MG63 (cell line): Measurements from ENCODE around the gene NUDT1. TPM values are rescaled to one million over a fixed set of nuclear protein-coding genes. Genes with fewer than 3 reads are reported as not detected.

ENCODE experiments used
- DNase-seq: peaks from one replicate; pipeline ENCODE4 v3.0.0-alpha.2; 2020
- H3K27me3 ChIP-seq: fragments of 250-450 bp; sonication (Bioruptor Pico); 2 replicates; pipeline ENCODE4 v1.5.1; 2020; ENCODE audit warnings: mild to moderate bottlenecking, moderate library complexity
- H3K36me3 ChIP-seq: fragments of 250-450 bp; sonication (Bioruptor Pico); 2 replicates; pipeline ENCODE4 v1.5.1; 2020; ENCODE audit warnings: mild to moderate bottlenecking, moderate library complexity
- H3K4me3 ChIP-seq: fragments of 250-450 bp; sonication (Bioruptor Pico); 2 replicates; pipeline ENCODE4 v1.5.1; 2020; ENCODE audit warnings: mild to moderate bottlenecking, moderate library complexity
- H3K9me3 ChIP-seq: fragments of 250-450 bp; sonication (Bioruptor Pico); 2 replicates; pipeline ENCODE4 v1.5.1; 2020; ENCODE audit warnings: mild to moderate bottlenecking, moderate library complexity
- total RNA-seq: library from RNA; depleted of rRNA; stranded (reverse); fragments of >200 nt; shearing (Covaris generic); gene quantifications from 2 replicates; pipeline ENCODE4 v1.2.3, GENCODE V29; 2014; ENCODE audit warnings: low replicate concordance

NUDT1 gene
- total RNA-seq, 1 experiment from 2014 or later: 46.6 TPM

DNA sequence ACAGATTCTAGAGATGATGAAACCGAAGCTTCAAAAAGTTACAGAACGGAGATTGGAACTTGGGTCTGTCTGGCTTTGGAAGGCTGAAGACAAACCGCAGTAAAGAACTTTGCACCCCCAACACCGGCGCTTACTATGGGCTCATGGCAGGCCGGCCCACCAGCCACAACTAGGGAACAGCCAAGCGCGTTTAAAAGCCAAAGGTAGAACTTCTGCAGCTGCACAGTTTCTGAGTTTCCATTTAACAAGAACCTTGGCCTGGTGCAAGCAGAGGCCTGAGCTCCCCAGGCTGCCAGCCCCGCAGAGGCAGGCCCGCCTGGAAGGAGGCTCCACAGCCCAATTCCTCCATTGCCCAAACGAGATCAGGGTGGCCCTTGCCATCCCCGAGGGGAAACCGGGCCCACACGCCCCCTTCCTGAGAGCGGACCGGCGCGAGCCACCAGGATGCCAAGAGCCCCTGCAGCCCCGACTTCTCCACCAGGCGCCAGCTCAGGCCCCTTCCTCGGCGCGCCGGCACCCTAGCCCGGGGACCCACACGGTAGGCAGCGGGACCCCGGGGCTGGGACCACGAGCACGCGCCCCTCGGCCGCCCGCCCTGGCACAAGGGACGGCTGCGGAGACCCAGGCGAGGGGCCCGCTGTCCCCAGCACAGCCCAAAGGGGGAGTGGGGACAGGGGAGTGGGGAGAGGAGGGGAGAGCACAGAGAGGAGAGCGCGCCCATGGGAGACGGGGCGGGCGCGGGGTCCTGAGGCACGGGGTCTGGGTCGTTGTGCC, 9.8 kb upstream of the NUDT1 start:
- DNase-seq: no peak
- Histone ChIP-seq H3K36me3 (peaks cover 40% of the 10 kb centered on the region), H3K27me3 (no peaks in the 10 kb centered on the region), H3K9me3 (no peaks in the 10 kb centered on the region), H3K4me3 (peak overlapping the region; percentile 90)

DNA sequence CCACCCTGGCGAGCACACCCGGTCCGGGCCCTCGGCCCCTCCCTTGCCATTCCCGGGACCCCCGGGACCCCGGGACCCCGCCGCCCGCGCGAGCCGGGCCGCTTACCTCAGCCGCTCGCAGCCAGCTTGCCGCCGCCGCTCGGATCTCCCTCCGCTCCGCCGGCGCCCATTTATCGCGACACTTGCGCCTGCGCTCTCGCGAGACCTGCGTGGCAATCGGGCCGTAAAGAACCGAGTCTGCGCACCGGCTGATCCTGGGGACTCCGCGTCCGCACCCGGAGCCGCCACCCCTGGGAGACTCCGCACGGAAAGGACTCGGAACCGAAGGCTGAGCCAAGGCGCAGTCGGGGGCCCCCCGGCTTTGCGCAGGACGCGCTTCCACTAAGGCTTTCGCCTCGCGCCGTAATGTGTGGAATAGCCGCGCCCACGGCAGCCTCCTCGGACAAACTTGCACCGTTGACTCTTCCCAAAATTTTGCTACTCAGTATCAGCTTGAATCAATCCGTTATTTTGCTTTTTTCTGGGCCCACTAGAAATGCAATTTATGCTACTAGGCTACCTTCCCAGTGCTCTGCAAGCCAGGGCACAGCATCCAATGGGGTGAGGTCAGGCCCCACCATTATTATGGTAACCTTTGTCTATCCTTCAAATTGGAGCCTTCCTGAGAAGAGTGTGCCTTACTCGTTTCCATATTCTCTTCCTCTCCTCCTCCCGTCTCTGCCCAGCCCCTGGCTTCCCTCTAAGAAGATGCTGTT, 9.1 kb upstream of the NUDT1 start, which contains the start of gene MAD1L1:
Gene MAD1L1 (minus strand): TSS at position 180 of the 755 bp plus-strand sequence. CDS start 2,812 bp downstream, outside the sequence.
- H3K36me3 ChIP-seq: peaks cover 42% of the 10 kb centered on the region
- DNase-seq: peak; percentile 88
- peak within 1 kb of the TSS; percentile 90 for H3K4me3 ChIP-seq
- H3K9me3 ChIP-seq: no peaks in the 10 kb centered on the region
- no peaks in the 10 kb centered on the region for H3K27me3 ChIP-seq

DNA sequence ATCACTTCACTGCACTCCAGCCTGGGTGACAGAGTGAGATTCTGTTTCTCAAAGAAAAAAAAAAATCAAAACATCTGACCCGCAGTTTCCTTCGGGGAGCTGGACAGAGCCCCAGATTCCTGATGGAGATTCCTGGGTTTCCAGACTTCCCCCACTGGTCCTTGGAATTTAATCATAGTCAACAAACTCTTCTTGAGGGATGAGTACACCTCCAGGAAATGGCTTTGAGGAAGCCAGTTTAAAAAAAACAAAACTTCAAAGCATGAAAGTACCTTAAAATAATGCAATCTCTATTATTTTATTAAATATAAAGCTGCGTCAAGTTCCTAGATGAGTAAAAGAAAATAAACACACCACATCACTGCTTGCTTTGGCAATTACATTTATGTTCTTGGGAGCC, 8.1 kb upstream of the NUDT1 start:
- Histone ChIP-seq H3K9me3 (no peaks in the 10 kb centered on the region), H3K27me3 (no peaks in the 10 kb centered on the region), H3K36me3 (peaks cover 50% of the 10 kb centered on the region), H3K4me3 (no peak overlapping the region)
- DNase-seq: no peak

DNA sequence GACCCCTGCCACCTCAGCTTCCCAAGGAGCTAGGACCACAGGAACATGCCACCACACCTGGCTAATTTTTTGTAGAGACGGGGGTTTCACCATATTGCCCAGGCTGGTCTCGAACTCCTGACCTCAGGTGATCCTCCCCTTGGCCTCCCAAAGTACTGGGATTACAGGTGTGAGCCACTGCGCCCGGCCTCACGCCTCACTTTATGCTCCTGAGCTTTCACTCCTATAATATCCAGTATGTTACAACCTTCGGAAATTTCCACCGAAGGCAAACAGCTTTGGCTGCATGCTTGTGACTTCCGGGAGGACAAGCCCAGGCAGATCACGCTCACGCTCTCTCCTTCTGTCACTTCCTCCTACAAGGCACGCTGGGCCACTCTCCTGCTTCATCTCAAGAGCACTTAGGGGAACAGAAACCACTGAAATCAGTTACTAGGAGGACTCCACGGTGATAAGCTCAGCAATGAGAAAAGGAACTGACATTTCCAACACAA, 4.9 kb upstream of the NUDT1 start:
- H3K36me3 ChIP-seq: peaks cover 62% of the 10 kb centered on the region
- no peak for DNase-seq
- no peaks in the 10 kb centered on the region for H3K27me3 ChIP-seq
- no peaks in the 10 kb centered on the region for H3K9me3 ChIP-seq
- H3K4me3 ChIP-seq: no peak overlapping the region

DNA sequence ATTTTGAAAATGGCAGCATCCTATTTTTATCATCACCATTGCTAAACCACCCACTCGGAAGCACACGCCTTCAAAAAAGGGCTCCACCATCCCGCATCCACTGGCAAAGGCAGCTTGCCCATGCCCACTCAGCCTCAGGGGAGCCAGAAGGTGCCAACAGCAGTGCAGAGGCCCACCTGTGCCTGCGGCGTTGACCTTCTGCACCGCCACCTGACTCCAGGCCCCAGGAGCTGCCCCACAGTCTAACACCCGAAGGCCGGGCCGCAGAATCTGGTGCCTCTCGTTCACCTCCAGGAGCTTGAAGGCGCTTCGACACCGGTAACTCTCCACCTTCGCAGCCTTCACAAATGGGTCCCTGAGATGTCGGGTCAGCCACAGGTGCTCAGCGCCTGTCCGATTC, 2.8 kb upstream of the NUDT1 start:
- no peaks in the 10 kb centered on the region for H3K9me3 ChIP-seq
- DNase-seq: no peak
- H3K27me3 ChIP-seq: no peaks in the 10 kb centered on the region
- H3K36me3 ChIP-seq: peaks cover 59% of the 10 kb centered on the region
- H3K4me3 ChIP-seq: no peak overlapping the region

DNA sequence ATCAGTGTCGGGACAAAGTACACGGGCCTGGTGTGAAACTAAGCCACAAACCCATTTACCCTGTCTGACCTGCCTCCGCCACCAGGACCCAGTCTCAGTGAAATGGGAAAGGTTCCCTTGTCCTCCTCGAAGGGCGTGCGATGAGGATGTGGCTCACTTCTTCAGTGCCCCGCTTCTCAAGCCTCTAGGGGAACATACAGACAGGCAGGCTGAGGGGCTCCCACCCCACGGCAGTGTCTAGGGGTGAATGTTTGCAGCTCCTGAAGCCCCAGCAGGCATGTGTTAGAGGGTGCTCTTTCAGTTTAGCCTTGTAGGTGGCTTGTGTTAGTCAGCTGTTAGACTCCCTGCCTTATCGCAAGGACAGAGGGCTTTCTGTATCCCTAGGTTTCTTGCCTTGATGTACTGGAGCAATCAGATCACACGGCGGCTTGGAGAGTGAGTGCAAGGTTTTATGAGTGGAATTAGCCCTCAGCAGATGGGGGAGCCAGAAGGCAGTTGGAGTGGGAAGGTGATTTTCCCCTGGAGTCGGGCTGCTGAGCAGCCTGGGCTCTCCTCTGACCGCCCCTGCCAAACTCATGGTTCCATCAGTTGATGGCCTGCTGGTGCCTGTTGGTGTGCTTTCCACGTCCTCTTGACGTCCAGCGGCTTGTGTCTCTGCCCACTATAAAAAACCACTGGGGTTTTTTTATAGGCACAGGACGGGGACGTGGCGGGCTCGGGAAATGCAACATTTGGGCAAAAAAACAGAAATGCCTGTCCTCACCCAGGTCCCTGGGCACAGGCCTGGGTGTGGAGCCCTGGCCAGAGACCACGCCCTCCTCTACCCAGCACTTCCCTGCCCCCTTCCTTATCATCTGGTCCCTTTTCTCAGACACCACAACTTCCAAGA, 759 bp downstream of the NUDT1 start:
- Histone ChIP-seq H3K27me3 (no peaks in the 10 kb centered on the region), H3K9me3 (no peaks in the 10 kb centered on the region), H3K36me3 (peaks cover 27% of the 10 kb centered on the region), H3K4me3 (peak overlapping the region; percentile 68)
- peak; percentile 30 for DNase-seq

DNA sequence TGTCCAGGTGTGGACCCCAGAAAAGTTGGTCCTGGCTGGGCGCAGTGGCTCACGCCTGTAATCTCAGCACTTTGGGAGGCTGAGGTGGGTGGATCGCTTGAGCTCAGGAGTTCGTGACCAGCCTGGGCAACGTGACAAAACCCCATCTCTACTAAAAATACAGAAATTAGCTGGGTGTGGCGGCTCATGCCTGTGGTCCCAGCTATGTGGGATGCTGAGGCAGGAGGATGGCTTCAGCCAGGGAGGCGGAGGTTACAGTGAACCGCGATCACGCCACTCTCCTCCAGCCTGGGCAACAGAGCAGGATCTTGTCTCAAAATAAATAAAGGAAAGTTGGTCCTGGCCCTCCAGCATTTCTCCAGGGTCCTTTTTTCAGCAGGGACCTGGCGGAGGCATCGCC, 1.4 kb downstream of the NUDT1 start:
- DNase-seq: no peak
- peak overlapping the region; percentile 68 for H3K4me3 ChIP-seq
- no peaks in the 10 kb centered on the region for H3K27me3 ChIP-seq
- H3K36me3 ChIP-seq: peaks cover 20% of the 10 kb centered on the region
- H3K9me3 ChIP-seq: no peaks in the 10 kb centered on the region

DNA sequence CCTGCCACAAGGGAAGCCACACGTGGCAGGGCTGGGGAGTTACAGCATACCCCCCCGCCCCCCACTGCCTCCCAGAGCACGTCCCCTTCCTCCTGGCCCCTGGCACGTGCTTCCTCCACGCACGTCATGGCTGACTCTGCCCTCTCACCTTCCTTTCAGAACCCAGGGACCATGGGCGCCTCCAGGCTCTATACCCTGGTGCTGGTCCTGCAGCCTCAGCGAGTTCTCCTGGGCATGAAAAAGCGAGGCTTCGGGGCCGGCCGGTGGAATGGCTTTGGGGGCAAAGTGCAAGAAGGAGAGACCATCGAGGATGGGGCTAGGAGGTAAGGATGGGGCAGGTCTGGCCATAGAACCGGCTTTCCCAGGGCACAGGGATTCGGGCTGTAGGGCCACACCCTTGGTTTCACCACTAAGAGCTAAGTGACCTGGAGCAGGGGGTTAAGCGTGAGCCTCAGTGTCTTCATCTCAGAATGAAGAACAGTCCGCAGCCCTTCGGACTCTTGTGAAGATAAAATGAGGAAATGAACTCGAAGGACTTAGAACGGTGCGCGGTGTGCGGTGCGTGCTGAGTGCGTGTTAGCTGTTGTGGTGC, 2.5 kb downstream of the NUDT1 start:
- H3K36me3 ChIP-seq: peaks cover 14% of the 10 kb centered on the region
- no peaks in the 10 kb centered on the region for H3K9me3 ChIP-seq
- no peak overlapping the region for H3K4me3 ChIP-seq
- no peaks in the 10 kb centered on the region for H3K27me3 ChIP-seq
- DNase-seq: no peak

DNA sequence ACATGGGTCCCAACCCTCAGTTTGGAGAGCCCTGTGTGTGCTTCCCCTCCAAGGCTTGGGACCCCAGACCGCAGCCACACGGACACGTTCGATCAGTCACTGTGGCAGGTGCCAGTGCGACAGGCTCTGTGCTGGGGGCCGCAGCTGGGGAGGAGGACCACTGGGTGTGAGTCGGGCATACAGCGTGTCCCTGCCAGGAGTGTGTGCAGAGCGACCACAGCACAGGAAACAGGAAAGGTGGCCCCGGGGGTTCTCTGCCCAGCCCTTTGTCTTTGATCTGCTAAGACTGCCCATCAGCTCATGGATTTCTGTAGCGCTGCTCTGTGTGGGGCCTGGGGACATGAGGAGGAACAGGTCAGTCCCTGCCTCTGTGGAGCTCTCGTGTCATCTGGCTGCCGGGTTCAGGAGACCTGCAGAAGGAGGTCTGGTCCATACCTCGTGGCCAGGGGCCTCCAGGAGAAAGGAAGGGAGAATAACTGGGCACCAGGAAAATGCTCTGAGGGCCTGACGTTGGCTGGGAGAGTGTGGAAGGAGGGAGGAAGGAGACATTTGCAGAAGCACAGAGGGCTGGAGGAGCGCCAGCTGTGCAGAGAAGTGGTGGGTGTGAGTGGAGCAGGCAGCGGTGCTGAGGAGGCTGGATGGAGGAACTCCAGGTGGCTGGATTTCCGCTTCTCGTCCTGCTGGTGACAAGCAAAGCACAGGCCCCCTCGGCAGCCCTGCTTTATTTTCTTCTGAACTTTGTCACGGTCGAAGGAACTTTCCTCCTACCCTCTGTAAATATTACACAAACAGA, 4.1 kb downstream of the NUDT1 start:
- Histone ChIP-seq H3K36me3 (no peaks in the 10 kb centered on the region; the same call in none of the 2 replicates), H3K9me3 (no peaks in the 10 kb centered on the region), H3K4me3 (no peak overlapping the region), H3K27me3 (no peaks in the 10 kb centered on the region)
- DNase-seq: no peak

DNA sequence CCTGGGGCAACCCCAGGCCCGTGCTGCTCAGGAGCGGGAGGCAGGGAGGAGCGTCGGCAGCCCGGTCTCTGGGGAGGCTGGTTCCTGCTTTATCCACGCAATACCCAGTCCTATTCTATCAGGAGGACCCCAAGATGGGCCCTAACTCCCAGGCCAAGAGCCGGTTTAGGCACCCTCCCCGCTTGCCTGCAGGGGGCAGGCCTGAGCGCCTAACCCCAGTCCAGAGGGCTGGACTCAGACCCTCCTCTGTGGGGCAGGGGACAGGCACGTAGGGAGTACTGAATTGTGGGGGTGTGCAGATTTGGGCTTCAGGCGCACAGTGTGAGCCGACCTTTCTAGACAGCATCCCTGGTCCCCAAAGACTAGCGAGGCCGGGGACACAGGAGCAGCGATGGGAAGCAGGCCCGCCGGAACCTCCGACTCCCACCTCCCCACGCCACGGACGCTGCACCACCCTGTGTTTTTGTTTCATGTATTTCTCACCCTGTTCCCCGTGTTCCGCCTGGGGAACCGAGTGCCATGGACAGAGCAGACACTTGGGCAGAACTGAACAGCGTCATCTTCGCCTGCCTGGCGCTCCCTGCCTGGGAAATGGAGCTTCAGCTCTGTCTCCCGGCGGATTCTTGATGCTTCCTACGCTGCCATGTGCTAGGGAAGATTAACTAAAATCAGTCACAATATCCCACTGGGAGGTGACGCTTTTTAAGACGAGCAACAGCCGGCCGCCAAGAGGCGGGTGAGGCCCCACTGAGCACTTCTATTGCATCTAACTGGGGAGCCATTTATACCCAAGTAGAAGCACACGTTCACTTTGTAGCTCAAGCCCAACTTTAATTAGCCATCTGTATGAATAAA, 5.3 kb downstream of the NUDT1 start:
- no peak for DNase-seq
- Histone ChIP-seq H3K36me3 (no peaks in the 10 kb centered on the region; the same call in 1 of the 2 replicates), H3K27me3 (no peaks in the 10 kb centered on the region), H3K4me3 (no peak overlapping the region), H3K9me3 (no peaks in the 10 kb centered on the region)

DNA sequence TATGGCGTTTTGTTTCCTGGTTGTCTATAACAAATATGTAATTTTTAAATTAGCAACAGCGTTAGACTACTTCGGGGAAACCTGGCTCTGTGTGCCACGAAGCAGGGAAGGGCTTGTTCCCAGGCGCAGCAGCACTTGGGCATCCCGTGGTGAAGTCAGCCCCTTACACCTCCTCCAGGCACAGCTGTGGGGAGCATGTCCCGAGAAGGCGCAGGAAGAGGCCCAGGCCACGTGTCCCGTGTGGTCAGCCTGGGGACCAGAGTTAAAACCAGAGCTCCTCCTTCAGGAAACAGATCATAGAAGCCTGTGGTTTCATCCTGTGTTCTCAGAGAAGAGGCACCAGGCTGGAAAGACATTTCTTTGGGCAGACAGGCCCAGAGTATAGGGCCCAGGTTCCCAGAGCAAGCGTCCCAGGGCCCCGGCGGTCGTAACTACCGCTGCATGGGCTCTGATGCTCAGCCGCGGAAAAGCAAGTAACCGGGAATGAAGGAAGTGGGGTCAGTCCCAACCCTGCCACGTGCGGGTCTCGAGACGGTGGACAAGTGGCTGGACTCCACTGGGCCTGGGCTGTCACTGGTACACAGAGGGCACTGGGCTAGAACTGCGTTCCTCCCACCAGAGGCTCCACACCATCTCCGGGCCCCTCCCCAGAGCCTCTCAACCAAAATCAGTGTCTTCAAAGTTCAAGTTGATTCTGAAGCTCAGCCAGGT, 7.1 kb downstream of the NUDT1 start:
- Histone ChIP-seq H3K9me3 (no peaks in the 10 kb centered on the region), H3K27me3 (no peaks in the 10 kb centered on the region), H3K4me3 (no peak overlapping the region), H3K36me3 (no peaks in the 10 kb centered on the region; the same call in 1 of the 2 replicates)
- DNase-seq: peak; percentile 85

DNA sequence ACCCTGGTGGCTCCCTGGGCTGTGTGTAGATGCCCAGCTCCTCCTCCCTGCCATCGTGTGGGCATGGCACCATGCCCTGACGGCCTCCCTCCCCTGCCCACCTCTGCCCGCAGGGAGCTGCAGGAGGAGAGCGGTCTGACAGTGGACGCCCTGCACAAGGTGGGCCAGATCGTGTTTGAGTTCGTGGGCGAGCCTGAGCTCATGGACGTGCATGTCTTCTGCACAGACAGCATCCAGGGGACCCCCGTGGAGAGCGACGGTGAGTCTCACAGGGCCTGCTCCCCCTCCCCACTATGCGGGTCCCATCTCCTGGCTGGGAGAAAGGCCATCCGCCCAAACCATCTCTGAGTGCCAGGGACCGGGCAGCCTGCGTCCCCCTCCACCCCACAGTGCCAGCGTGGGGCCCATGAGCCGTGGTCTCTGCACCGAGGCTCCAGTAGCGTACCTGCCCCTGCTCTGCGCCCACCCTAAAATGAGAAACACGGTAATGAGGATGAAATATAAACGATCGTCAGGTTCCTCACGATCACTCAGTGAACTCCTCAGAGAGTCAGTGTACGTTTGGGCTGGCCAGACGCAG, 7.8 kb downstream of the NUDT1 start:
- no peak for DNase-seq
- no peaks in the 10 kb centered on the region for H3K9me3 ChIP-seq
- no peak overlapping the region for H3K4me3 ChIP-seq
- H3K27me3 ChIP-seq: no peaks in the 10 kb centered on the region
- H3K36me3 ChIP-seq: no peaks in the 10 kb centered on the region; the same call in 1 of the 2 replicates

DNA sequence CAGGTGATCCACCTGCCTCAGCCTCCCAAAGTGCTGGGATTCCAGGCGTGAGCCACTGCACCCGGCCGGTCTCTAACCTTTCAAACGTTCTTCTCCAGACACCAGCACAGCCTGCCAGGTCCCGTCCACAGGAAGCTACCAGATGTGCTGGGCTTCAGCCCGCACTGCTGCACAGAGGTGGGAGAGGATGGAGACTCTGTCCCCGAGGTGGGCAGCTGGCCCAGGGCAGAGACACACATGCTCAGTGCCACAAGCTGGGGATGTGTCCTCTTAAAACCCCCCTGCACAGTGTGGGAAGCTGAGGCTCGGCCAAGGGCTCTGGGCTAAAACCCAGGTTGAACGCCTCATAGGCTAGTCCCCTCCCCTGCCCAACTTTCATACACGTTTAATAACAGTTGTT, 9.4 kb downstream of the NUDT1 start:
- no peaks in the 10 kb centered on the region for H3K9me3 ChIP-seq
- H3K27me3 ChIP-seq: no peaks in the 10 kb centered on the region

More for the DNA sequence above, 9.4 kb downstream of the NUDT1 start:
- Histone ChIP-seq H3K36me3 (no peaks in the 10 kb centered on the region; the same call in 1 of the 2 replicates), H3K4me3 (no peak overlapping the region)
- no peak for DNase-seq
